GM23248 (cell line): ENCODE measurements around the gene DDX23. TPM values are rescaled to one million over a fixed set of nuclear protein-coding genes. Genes with fewer than 3 reads are reported as not detected.
A peak's percentile ranks its signal among the peaks of the same experiment; 100 is the strongest.

ENCODE experiments used
- DNase-seq: peaks from one replicate; pipeline ENCODE4 v3.0.0-alpha.2; 2015
- H2AFZ ChIP-seq: fragments of 200-600 bp; sonication (generic); 2 replicates; pipeline ENCODE4 v1.6.1; 2016; ENCODE audit warnings: antibody characterized with exemption
- H3F3A ChIP-seq: fragments of 200-600 bp; sonication (generic); 2 replicates; pipeline ENCODE4 v1.6.1; 2016; ENCODE audit warnings: mild to moderate bottlenecking, antibody characterized with exemption, mixed run types; ENCODE audit not compliant: insufficient read depth
- H3K27ac ChIP-seq: fragments of 200-600 bp; sonication (generic); 2 replicates; pipeline ENCODE4 v1.5.1; 2016; ENCODE audit warnings: mild to moderate bottlenecking
- H3K27me3 ChIP-seq: fragments of 200-600 bp; sonication (generic); replicated peaks from 2 replicates; pipeline ENCODE4 v1.6.1; 2016; ENCODE audit warnings: mild to moderate bottlenecking; ENCODE audit not compliant: insufficient read depth
- H3K36me3 ChIP-seq: fragments of 200-600 bp; sonication (generic); 2 replicates; pipeline ENCODE4 v1.6.1; 2016; ENCODE audit warnings: low read depth, mild to moderate bottlenecking
- H3K4me1 ChIP-seq: fragments of 200-600 bp; sonication (generic); 2 replicates; pipeline ENCODE4 v1.6.1; 2016; ENCODE audit warnings: mild to moderate bottlenecking; ENCODE audit not compliant: insufficient read depth
- H3K4me2 ChIP-seq: fragments of 200-600 bp; sonication (generic); one replicate; pipeline ENCODE4 v1.6.1; 2016; ENCODE audit warnings: mild to moderate bottlenecking; ENCODE audit not compliant: unreplicated experiment
- H3K4me3 ChIP-seq: fragments of 200-600 bp; sonication (generic); 2 replicates; pipeline ENCODE4 v1.5.1; 2016; ENCODE audit warnings: mild to moderate bottlenecking
- H3K79me2 ChIP-seq: fragments of 200-600 bp; sonication (generic); 2 replicates; pipeline ENCODE4 v1.6.1; 2016; ENCODE audit warnings: mild to moderate bottlenecking; ENCODE audit not compliant: insufficient read depth
- H3K9ac ChIP-seq: fragments of 200-600 bp; sonication (generic); 2 replicates; pipeline ENCODE4 v1.6.1; 2016; ENCODE audit warnings: mild to moderate bottlenecking
- H3K9me2 ChIP-seq: fragments of 200-600 bp; sonication (generic); 2 replicates; pipeline ENCODE4 v1.6.1; 2016; ENCODE audit warnings: mixed run types, mild to moderate bottlenecking, moderate library complexity; ENCODE audit not compliant: insufficient read depth
- H3K9me3 ChIP-seq: fragments of 200-600 bp; sonication (generic); one replicate; pipeline ENCODE4 v1.6.1; 2017; ENCODE audit warnings: low read depth
- H4K20me1 ChIP-seq: fragments of 200-600 bp; sonication (generic); 2 replicates; pipeline ENCODE4 v1.6.0; 2016; ENCODE audit not compliant: insufficient read depth
- EZH2 ChIP-seq: fragments of 200-600 bp; sonication (generic); IDR thresholded peaks from 2 replicates; pipeline ENCODE4 v1.6.1; 2018; ENCODE audit warnings: antibody characterized with exemption, mild to moderate bottlenecking; ENCODE audit not compliant: insufficient read depth, poor library complexity, severe bottlenecking
- EZH2phosphoT487 ChIP-seq: fragments of 200-600 bp; sonication (generic); IDR thresholded peaks from 2 replicates; pipeline ENCODE4 v1.6.1; 2018; ENCODE audit warnings: antibody characterized with exemption, moderate library complexity, mild to moderate bottlenecking, low read depth; ENCODE audit not compliant: insufficient read depth
- WGBS, 2 experiments: methylation state at CpG; one replicate each; pipeline ENCODE4 v1.1.6; 2015 to 2017; ENCODE audit warnings: low lambda C conversion rate in 2 of 2, low coverage in 1 of 2; ENCODE audit errors: missing lambda C conversion rate in 2 of 2; 5-methylcytosine and 5-hydroxymethylcytosine counted together
- in situ Hi-C: fragments of 300-500 bp; cut with MboI; formaldehyde crosslinking; loops from 2 replicates; pipeline ENCODE4 v1.15.0; 2020
- polyA plus RNA-seq: library from polyadenylated mRNA; unstranded; fragments of >200 nt; fragmentation: Nextera tagmentation; extraction: Ambion mirVana; gene quantifications from 2 replicates; pipeline ENCODE4 v1.2.1, GENCODE V29; 2016
- total RNA-seq: library from RNA; depleted of rRNA; stranded (reverse); fragments of >200 nt; shearing (Covaris generic); gene quantifications from 2 replicates; pipeline ENCODE4 v1.2.3, GENCODE V29; 2014

DDX23 gene
- total and polyA plus RNA-seq, 2 experiments from 2014 or later, result 32.1 to 56.5 TPM

GRCh38 chr12:48816143-48816854 is 35.7 kb downstream of the DDX23 start:
- Histone ChIP-seq H2AFZ (peak overlapping the region; percentile 97), H3K4me3 (peak overlapping the region; percentile 97), H3K9me3 (no peaks in the 10 kb centered on the region), H3K27ac (no peak overlapping the region), H3F3A (peaks cover 10% of the 10 kb centered on the region; the same call in 1 of the 2 replicates), H3K4me2 (peak overlapping the region; percentile 85), H3K27me3 (no peaks in the 10 kb centered on the region), H3K4me1 (peaks cover 26% of the 10 kb centered on the region), H3K79me2 (peaks cover 42% of the 10 kb centered on the region), H3K9ac (peak overlapping the region; percentile 88), H3K9me2 (no peaks in the 10 kb centered on the region), H4K20me1 (no peaks in the 10 kb centered on the region), H3K36me3 (no peaks in the 10 kb centered on the region)
- no peak for TF ChIP-seq EZH2
- TF ChIP-seq EZH2phosphoT487, result no peak
- peak; percentile 26 for DNase-seq
- in situ Hi-C loops, result no loop called here
- WGBS, 2 experiments, result 90 to 98% methylated on average over 3 of the region's 3 CpGs

GRCh38 chr12:48815126-48816110 is 36.5 kb downstream of the DDX23 start:
- peak; percentile 88 for DNase-seq
- Histone ChIP-seq H3K27me3 (no peaks in the 10 kb centered on the region), H3K4me3 (peak overlapping the region; percentile 97), H3K9ac (peak overlapping the region; percentile 88), H4K20me1 (no peaks in the 10 kb centered on the region), H2AFZ (peak overlapping the region; percentile 97), H3K79me2 (peaks cover 42% of the 10 kb centered on the region), H3K4me1 (peaks cover 34% of the 10 kb centered on the region), H3K27ac (peak overlapping the region; percentile 43), H3K9me2 (no peaks in the 10 kb centered on the region), H3K9me3 (no peaks in the 10 kb centered on the region), H3F3A (peaks cover 11% of the 10 kb centered on the region; the same call in 1 of the 2 replicates), H3K36me3 (no peaks in the 10 kb centered on the region), H3K4me2 (peak overlapping the region; percentile 85)
- 3 to 4% methylated on average over 27 to 54 of the region's 54 CpGs for WGBS, 2 experiments
- no peak for TF ChIP-seq EZH2
- no peak for TF ChIP-seq EZH2phosphoT487
- in situ Hi-C loops, result no loop called here

GRCh38 chr12:48814262-48815125 is 37.5 kb downstream of the DDX23 start:
- H3F3A ChIP-seq, result peaks cover 11% of the 10 kb centered on the region; the same call in 1 of the 2 replicates
- peak overlapping the region; percentile 46 for H3K27ac ChIP-seq
- H2AFZ ChIP-seq, result peak overlapping the region; percentile 97
- 0 to 2% methylated on average over 58 to 68 of the region's 70 CpGs for WGBS, 2 experiments
- peak overlapping the region; percentile 85 for H3K4me2 ChIP-seq
- no peaks in the 10 kb centered on the region for H3K36me3 ChIP-seq
- in situ Hi-C loops, result no loop called here
- no peaks in the 10 kb centered on the region for H3K9me2 ChIP-seq
- peaks cover 36% of the 10 kb centered on the region for H3K4me1 ChIP-seq
- H3K9ac ChIP-seq, result peak overlapping the region; percentile 88
- no peak for TF ChIP-seq EZH2
- no peak for TF ChIP-seq EZH2phosphoT487
- no peaks in the 10 kb centered on the region for H3K27me3 ChIP-seq
- H3K4me3 ChIP-seq, result peak overlapping the region; percentile 97
- H3K79me2 ChIP-seq, result peaks cover 38% of the 10 kb centered on the region
- no peaks in the 10 kb centered on the region for H4K20me1 ChIP-seq
- peak; percentile 92 for DNase-seq
- H3K9me3 ChIP-seq, result no peaks in the 10 kb centered on the region
